GM12865 (cell line): Measurements from ENCODE around the gene ABTB2.

Experiments
- DNase-seq: peaks from one replicate; pipeline ENCODE4 v3.0.0; 2010; ENCODE audit warnings: low read depth
- H3K4me3 ChIP-seq: 2 replicates; pipeline ENCODE4 v1.5.1; 2011; ENCODE audit warnings: mild to moderate bottlenecking, low read depth, low read length, control low read depth
- CTCF ChIP-seq: IDR thresholded peaks from 2 replicates; pipeline ENCODE4 v1.5.1; 2011; ENCODE audit warnings: low read length, control low read depth, low read depth, inconsistent platforms; ENCODE audit not compliant: insufficient read depth; ENCODE audit errors: missing control alignments

The ABTB2 gene

GRCh38 chr11:34313099-34313517 is 44.7 kb downstream of the ABTB2 start:
- no peak for TF ChIP-seq CTCF
- H3K4me3 ChIP-seq: no peak overlapping the region
- DNase-seq: peak; percentile 81

GRCh38 chr11:34311126-34311525 is 46.7 kb downstream of the ABTB2 start:
- no peak for TF ChIP-seq CTCF
- no peak overlapping the region for H3K4me3 ChIP-seq
- no peak for DNase-seq

GRCh38 chr11:34309965-34310364 is 47.8 kb downstream of the ABTB2 start:
- DNase-seq: no peak
- H3K4me3 ChIP-seq: no peak overlapping the region
- no peak for TF ChIP-seq CTCF

- DNase-seq: no peak
- H3K4me3 ChIP-seq: no peak overlapping the region
- no peak for TF ChIP-seq CTCF
These were observed 48.8 kb downstream of the ABTB2 start for GRCh38 chr11:34308913-34309585.

GRCh38 chr11:34308049-34308912 is 49.5 kb downstream of the ABTB2 start:
- no peak for TF ChIP-seq CTCF
- no peak overlapping the region for H3K4me3 ChIP-seq
- DNase-seq: no peak

- H3K4me3 ChIP-seq: no peak overlapping the region
- no peak for TF ChIP-seq CTCF
- no peak for DNase-seq
These were observed 52.0 kb downstream of the ABTB2 start for GRCh38 chr11:34305780-34306179.

- no peak for DNase-seq
- TF ChIP-seq CTCF: no peak
- H3K4me3 ChIP-seq: no peak overlapping the region
These were observed 52.6 kb downstream of the ABTB2 start for GRCh38 chr11:34305193-34305592.
